ENCODE results near the gene HYKK. TPM values are rescaled to one million over a fixed set of nuclear protein-coding genes. Genes with fewer than 3 reads are reported as not detected.
"Not testable (repeated sequence)": the region's sequence is repeated elsewhere in the genome, so short reads cannot be mapped to it uniquely, and the experiment has no call there.

HYKK gene
- total RNA-seq, 1 donor from 2014 or later = 0.60 TPM

DNA sequence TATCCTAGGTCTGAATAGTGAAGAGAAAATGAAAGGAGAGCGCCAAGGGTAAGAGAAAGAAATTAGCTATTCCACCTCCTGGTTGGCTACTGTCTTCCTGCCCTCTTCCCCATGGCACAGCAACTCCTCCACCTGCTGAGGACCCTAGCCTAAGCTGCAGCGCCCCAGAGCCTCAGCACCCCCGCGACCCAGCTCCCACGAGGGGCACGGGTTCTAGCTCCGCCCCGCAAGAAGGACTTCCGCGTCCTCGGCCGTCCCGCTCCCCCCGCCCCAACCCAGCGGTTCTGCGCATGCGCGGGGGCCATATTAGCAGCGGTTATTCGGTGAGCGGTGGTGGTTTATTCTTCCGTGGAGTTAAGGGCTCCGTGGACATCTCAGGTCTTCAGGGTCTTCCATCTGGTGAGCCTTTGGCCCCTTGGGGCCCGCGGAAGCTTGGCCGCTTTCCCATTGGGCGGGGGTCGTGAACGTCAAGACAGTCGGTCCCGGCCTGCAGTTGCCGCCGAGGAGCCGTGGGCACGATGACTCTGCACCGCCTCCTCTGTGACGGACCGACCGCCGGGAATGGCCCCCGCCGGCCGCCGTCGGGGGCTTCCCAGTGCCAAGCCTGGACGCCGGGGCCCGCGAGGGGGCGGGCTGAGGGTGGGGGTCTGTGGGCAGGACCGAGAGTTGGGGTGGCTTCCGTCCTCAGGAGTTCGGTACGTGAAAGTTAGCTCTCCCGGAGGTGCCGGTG lies 32.9 kb downstream of the HYKK start, which contains the start of gene PSMA4:
Gene PSMA4 (plus strand): TSS at position 304 of the 730 bp plus-strand sequence. CDS start 1,484 bp downstream, outside the sequence.
- DNase-seq (ENCODE audit: low read depth in 2 of 2) = peak; percentile 92 to 94

DNA sequence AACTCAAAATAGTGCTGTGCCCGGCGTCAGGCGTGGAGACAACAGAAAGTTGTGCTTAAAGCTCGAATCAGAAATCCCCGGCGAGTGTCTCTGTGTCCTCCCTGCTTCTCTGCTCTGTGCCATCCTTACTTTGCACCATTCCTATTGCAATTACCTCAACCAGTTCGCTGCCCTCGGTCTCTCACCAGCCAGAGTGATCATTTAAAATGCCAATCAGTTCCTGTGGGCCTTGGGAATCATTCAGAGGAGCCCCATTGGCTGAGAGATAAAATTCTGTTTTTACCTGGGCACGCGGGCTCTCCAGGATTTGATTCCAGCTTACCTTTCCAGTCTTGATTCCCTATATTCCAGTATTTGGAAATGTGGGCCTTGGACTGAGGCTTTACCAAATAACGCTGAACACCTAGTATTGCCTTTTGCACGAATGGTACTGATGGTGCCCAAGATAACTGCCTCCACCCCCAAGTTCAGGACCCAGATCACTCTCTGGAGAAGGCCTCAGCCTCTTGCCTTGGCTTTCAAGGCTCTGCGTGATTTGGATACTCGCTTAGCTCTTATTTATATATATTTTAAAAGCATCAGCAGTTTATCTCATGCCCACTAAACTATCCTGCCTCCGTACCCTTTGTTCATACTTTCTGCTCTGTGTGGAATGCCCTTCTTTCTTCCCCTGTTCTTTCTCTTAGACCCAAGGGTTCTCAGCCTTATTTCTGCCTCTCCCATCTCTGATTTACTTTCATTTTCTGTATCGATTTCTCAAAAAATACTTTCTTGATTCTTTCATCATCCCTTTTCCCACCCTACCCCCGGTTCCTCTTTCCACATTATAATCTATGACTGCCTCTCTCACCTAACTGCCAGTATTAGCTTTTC lies 33.7 kb downstream of the HYKK start:
- peak in 1 of 2 donors; percentile 16 for DNase-seq (ENCODE audit: low read depth in 2 of 2)

GRCh38 chr15:78541744-78542034 lies 34.3 kb downstream of the HYKK start:
- no peak for DNase-seq (ENCODE audit: low read depth in 2 of 2)

DNA sequence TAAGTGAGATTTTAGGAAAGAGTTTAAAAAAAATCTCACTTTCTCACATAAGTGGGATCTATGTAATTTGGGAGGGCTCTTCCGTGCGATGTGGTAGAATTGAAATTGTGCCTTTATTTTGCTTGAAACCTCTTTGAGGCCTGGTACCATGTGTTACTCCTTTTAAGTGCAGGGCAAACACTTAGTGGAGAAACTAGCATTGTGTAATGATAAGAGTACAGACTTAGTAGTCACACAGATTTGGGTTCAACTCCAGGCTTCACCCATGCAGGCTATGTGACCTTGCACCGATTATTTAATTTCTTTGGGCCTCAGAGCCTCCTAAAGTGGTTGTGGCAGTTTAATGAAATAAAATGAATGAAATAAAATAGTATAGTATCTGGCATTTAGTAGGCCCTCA lies 35.3 kb downstream of the HYKK start:
- DNase-seq (ENCODE audit: low read depth in 2 of 2) = no peak

- DNase-seq (ENCODE audit: low read depth in 2 of 2) = no peak
These were observed 42.8 kb downstream of the HYKK start for GRCh38 chr15:78550194-78550593.

- no peak for DNase-seq (ENCODE audit: low read depth in 2 of 2)
These were observed 43.4 kb downstream of the HYKK start for GRCh38 chr15:78550815-78551214.

GRCh38 chr15:78551902-78552301 lies 44.5 kb downstream of the HYKK start:
- DNase-seq (ENCODE audit: low read depth in 2 of 2) = no peak

GRCh38 chr15:78552597-78552996 lies 45.2 kb downstream of the HYKK start:
- no peak for DNase-seq (ENCODE audit: low read depth in 2 of 2)

- not testable (repeated sequence) for DNase-seq (ENCODE audit: low read depth in 2 of 2)
These were observed 52.8 kb downstream of the HYKK start for GRCh38 chr15:78560201-78560600.

DNA sequence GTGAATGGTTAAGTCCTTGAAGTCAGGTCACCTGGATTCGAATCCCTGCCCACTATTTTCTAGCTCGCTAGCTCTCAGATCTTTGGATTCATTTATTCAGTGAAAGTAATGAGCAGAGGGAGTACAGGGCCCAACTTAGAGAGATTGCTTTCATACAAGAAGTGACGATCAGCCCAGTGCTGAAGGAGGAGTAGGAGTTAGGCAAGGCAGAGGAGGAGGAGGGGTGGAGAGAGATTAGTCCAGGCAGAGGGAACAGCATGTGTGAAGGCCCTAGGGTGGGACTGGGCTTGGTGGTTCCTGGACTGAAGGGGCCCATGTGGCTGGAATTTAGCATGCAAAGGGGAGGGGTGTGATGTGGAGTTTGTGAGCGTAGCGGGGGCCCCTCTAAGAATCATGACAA lies 54.1 kb downstream of the HYKK start:
- DNase-seq (ENCODE audit: low read depth in 2 of 2) = no peak

DNA sequence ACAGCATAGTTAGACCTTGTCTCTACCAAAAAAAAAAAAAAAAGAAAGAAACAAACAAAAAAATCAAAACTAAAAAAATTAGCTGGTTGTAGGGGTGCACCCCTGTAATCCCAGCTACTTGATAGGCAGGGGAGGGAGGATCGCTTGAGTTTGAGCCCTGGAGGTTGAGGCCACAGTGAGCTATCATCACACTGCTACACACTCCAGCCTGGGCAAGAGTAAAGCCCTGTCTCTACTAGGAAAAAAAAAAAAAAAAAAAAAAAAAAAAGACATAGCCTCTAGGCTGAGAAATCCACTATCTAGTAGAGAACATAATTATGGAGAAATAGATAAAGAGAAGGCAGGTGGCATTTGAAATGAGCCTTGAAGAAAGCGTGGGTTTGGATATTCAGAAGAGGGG lies 55.7 kb downstream of the HYKK start:
- DNase-seq (ENCODE audit: low read depth in 2 of 2) = no peak

DNA sequence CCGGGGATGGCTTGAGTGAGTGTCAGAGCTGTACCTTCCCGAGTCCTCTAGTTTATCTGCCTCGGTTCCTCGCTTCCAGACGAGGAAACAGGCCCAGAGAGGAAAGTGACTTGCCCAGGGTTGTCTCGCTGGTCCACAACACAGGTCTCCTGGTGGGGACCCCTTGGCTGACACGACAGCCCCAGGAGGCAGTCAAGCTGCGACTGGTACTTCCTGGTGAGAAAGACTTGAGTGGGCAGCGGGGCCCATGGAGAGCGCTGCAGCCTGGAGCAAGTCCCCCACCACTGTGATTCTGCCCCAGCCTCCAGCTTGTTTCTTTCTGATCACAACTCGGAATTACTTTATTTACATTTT lies 57.3 kb downstream of the HYKK start:
- DNase-seq (ENCODE audit: low read depth in 2 of 2) = no peak

- peak; percentile 76 to 80 for DNase-seq (ENCODE audit: low read depth in 2 of 2)
These were observed 57.9 kb downstream of the HYKK start, which contains the start of gene CHRNA5 for GRCh38 chr15:78565097-78565950. CHRNA5 (plus strand) TSS chr15:78565520; CDS start chr15:78565720, 200 bp downstream.

GRCh38 chr15:78565951-78566774 lies 58.8 kb downstream of the HYKK start:
- peak; percentile 8 to 12 for DNase-seq (ENCODE audit: low read depth in 2 of 2)

- no peak for DNase-seq (ENCODE audit: low read depth in 2 of 2)
These were observed 60.2 kb downstream of the HYKK start for GRCh38 chr15:78567531-78567930.

DNA sequence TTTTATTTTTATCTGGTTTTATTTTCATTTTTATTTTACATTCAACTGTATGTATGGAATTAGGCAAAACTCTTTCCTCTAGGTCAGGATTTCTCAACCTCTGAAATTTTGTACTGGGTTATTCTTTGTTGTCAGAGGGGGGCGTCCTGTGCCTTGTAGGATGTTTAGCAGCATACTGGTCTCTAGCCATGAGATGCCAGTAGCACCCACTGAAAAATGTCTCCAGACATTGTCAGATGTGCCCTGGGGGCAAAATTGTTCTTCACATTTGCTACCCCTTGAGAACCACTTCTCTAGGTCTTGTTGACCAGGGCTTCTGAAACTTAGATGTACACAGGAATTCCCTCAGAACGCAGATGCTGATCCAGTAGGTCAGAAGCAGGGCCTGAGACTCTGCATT lies 63.3 kb downstream of the HYKK start:
- no peak for DNase-seq (ENCODE audit: low read depth in 2 of 2)

GRCh38 chr15:78571382-78571781 lies 64.0 kb downstream of the HYKK start:
- DNase-seq (ENCODE audit: low read depth in 2 of 2) = no peak

- DNase-seq (ENCODE audit: low read depth in 2 of 2) = no peak
These were observed 66.0 kb downstream of the HYKK start for GRCh38 chr15:78573416-78573815.

DNA sequence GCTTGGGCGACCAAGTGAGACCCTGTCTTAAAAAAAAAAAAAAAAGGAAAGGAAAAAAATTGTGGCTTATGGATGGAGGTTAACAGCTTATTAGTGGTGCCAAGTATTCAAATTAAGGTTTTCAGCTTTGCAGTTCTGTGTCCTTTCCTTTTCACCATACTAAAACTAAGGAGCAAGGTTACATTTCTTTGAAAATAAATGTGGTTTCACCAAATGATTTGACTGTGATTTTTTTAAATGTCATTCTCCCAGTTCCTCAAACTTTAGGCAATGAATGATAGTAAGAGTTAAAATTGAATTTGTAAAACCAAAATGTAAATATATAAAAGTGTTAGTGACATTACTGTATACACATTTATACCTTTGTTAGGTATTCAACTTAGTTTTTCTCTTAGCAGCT lies 67.6 kb downstream of the HYKK start:
- no peak for DNase-seq (ENCODE audit: low read depth in 2 of 2)

All from lung microvascular endothelial cell (primary cell).